GM21528 (cell line): ENCODE data around the gene CACNA1I.
"Not testable (repeated sequence)": the region's sequence is repeated elsewhere in the genome, so short reads cannot be mapped to it uniquely, and the experiment has no call there.

Experiments
- ATAC-seq: cut with Tn5 transposase; IDR thresholded peaks from one replicate; pipeline ENCODE4 v1.9.1; 2021; ENCODE audit warnings: mild to moderate bottlenecking, moderate library complexity; ENCODE audit not compliant: unreplicated experiment, low FRiP score

CACNA1I gene

DNA sequence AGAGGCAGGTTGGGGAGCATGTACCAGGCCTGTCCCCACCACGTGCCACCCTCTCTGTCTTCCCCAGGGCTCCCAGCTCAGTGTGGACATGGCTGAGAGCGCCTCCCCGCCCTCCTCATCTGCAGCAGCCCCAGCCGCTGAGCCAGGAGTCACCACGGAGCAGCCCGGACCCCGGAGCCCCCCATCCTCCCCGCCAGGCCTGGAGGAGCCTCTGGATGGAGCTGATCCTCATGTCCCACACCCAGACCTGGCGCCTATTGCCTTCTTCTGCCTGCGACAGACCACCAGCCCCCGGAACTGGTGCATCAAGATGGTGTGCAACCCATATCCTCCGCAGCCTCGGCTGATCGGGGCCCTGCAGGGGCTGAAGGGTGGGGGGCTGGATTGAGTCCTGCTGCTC is at the start of gene CACNA1I:
TSS of gene CACNA1I (plus strand) at position 89 of the 400 bp plus-strand sequence. CDS start at position 89, 0 bp downstream.
- no peak for ATAC-seq

DNA sequence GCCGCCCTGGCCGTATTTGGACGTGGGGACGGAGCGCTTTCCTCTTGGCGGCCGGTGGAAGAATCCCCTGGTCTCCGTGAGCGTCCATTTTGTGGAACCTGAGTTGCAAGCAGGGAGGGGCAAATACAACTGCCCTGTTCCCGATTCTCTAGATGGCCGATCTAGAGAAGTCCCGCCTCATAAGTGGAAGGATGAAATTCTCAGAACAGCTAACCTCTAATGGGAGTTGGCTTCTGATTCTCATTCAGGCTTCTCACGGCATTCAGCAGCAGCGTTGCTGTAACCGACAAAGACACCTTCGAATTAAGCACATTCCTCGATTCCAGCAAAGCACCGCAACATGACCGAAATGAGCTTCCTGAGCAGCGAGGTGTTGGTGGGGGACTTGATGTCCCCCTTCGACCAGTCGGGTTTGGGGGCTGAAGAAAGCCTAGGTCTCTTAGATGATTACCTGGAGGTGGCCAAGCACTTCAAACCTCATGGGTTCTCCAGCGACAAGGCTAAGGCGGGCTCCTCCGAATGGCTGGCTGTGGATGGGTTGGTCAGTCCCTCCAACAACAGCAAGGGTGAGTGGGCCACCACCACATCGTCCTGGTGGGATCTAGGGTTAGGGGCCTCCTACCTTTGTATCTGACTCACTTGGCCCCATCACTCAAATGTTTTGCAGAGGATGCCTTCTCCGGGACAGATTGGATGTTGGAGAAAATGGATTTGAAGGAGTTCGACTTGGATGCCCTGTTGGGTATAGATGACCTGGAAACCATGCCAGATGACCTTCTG is 49.3 kb upstream of the CACNA1I start:
- not testable (repeated sequence) for ATAC-seq

DNA sequence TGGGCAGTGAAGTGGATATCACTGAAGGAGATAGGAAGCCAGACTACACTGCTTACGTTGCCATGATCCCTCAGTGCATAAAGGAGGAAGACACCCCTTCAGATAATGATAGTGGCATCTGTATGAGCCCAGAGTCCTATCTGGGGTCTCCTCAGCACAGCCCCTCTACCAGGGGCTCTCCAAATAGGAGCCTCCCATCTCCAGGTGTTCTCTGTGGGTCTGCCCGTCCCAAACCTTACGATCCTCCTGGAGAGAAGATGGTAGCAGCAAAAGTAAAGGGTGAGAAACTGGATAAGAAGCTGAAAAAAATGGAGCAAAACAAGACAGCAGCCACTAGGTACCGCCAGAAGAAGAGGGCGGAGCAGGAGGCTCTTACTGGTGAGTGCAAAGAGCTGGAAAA is 48.5 kb upstream of the CACNA1I start:
- ATAC-seq, result not testable (repeated sequence)

DNA sequence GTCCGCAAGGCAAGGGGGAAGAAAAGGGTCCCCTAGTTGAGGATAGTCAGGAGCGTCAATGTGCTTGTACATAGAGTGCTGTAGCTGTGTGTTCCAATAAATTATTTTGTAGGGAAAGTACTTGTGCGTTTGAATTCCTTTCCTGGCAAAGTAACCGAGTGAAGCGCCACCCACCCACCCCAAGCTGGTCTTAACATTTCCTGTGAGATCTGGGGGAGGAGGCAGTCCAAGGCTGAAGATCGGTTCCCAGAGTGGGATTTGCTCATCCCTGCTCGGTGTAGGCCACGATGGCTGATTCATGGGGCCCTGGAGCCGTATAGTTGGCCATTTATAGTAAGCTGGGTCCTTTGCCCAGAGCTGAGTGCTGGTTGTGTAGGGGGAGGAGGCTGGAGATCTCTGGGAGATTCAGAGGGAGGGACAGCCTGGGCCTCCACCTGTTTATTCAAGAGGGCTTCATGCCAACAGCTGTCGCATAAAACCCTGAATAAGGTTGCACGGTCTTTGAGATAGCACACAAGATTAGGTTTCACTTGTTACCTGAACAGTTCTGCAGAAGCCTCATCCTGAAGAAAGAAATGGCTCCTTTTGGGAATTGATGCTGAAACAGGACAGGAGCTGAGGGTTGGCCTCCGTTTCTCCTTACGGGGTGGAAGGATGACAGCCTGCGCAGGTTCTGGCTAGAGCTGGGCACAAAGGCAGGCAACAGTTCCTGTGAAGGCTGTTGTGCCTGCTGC is 47.8 kb upstream of the CACNA1I start:
- no peak for ATAC-seq

DNA sequence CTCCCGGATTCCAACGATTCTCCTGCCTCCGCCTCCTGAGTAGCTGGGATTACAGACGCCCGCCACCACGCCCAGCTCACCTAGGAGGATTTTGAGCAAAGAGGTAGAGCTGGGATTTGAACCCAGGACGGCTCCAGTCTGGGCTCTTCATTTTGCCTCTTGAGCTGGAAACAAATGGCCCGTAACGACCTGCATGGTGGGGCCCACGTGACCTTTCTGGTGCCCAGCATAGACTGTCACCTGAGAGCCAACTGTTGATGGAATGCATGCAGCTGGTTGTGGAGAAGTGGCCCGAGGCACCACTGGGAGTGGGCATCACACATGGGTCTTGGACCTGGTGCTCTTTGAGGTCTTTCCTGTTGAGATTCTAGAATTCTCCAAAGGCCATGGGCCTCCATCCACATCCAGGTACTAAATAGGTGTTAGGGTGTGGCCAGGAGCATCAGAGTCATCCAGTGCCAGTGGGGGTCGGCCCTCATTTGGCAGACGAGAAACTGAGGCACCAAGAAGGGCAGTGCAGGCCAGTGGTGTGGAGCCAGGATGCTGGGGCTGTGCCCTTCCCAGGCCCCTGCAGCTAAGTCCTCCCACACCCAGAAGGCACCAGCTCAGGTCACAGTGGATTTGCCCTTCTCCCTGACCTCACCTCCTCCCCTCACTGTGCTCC is 46.3 kb upstream of the CACNA1I start:
- ATAC-seq, result no peak

DNA sequence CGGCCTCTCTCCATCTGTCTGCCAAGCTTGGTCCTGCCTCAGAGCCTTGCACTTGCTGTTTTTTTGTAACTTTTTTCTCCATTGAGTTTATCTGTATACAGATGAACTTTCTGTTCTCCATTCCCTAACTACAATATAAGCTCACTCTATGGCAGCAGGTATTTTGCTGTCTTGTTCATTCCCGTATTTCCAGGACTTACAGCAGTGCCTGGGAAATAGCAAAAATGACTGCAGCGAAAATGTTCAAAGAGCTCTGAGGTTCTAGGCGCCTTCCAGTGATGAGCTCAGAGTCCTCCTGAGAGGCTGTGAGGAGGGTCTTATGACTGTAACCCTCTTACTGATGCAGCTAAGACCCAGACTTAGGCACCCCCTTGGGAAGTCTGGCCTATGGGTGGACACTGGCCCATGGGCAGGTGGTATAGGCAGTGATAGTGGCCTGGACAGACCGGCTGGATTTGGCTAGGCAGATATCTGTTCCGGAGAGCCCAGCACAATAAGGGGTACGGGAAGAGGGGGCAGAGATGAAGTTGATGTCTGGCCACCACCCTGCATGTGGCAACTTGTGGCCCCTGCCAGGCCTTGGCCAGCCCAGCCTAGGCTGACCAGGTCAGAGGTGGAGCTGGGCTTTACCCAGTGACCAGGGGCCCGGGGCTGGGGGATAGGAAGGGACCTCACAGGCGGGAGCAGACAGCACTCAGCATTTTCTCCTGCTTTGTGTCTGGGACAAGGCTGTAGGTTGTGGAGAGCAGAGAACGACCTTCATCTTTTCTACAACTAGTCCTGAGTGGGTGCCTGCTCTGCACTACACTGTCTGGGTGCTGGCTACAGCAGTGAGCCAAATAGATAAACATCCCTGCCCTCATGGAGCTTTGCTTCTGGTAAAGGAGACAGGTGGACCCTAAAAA is 45.5 kb upstream of the CACNA1I start:
- ATAC-seq, result no peak

DNA sequence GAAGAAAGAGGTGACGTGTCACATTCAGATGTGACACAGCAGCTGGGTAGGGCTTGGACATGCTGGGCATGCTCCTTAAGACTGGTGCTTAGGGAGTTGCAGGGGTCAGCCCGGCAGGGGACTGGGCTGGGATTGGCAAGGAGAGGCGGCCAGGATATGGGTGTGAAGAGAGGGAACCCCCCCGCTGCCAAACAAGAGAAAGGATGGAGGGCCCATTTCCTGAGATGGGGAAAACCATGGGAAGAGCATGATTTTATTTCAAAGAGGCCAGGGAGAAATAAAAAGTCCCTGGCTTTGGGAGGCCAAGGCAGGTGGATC is 44.9 kb upstream of the CACNA1I start:
- no peak for ATAC-seq

DNA sequence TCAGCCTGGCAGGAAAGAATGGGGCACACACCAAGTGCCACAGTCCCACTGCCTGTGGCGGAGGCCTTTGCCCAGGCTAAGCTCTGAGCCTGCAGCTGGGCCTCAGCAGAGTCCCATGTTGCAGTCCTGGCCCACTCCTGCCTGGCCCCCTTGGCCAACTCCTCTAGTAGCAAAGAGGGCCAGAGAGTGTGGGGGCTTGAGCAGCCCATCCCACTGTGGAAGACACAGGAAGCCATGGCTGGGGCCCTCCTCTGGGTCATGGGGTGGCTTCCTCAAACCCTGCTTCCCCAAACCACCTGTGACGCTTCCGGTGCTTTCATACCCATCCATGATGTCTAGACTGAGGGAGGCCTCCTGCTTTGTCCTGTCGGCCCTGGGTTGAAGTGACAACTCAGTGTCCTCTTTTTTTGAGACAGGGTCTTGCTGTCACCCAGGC is 43.8 kb upstream of the CACNA1I start:
- no peak for ATAC-seq

DNA sequence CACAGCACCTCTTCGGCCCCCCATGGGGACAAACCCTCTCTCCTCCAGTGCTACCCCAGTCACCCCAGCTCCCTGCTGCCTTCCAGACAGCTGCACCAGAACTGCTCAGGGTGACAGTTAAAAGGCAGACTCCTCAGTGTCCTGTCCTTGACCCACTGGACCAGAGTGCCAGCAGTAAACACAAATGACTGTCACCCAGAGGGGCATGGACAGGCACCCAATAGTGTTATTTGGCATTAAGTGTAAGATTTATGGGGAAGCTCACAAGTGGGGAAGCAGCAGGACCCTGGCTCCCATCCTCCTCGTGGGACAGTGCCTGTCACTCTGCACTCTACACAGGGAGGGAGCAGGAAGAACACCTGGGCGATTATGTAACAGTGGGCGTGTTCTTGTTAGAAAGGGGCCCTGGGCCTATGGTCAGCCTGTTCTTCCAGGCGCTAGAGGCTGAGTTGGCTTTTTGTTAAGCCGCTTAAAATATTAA is 43.0 kb upstream of the CACNA1I start:
- no peak for ATAC-seq

DNA sequence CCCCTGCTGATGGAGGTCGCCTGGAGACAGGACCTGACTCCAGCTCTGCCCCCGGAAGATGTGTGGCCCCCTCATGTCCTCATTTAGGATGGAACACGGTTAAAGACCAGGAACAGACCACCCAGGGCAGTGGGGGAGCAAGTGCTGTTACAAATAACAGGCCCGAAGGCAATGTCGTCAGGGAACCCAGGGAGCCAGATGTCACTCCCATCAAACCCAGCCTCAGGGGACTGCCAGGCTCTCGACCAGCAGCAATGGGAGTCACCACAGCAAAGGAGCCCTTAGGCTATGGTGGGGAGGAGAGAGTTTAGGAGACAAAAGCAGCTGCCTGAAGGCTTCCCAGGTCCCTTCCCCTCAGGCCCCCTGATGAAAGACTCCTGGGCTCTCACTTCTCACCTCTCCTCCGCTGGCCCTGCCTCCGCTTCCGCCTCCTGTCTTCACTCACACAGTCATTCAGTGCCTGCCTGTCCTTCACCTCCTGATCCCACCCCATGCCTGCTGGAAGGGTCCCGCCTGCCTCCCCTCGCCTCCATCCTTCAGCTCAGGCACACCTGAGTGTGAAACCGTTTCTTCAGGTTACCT is 42.4 kb upstream of the CACNA1I start:
- no peak for ATAC-seq

DNA sequence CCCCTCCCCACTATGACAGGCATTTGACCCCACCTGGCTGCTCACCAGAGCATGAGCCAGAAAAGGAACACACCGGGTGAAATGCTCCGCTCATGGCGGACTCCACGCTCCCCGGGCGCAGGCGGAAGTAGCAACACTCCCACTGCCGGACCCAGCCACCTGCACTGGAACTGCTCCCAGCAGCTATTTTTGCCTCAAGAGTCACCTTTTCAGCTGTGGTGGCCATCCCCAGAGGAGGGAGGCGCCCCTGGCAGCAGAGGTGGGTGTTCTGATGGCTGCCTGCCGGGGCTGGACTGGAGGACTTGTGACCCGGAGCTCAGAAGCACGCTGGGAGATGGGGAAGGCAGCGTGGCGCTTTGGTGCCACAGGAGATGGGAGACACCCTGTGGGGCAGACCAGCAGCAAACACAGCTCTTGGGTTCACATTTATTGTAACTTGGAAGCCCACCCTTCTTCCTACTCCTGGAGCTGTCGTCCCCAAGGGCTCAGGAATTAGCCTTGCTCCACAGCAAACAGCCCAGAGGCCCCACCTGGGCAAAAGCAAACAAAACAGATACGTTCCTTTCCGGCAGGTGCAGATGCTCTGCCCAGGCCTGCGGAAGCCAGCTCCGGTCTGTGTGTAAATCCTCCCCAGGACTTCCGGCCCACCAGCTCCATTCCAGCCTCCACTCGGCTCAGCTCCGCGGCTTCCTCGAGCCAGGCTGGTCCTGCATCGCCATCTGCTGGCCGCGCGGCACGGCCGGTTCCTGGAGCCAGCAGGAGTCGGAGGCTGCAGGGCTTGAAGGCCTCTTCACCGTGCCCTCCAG is 41.7 kb upstream of the CACNA1I start:
- peak; percentile 31 for ATAC-seq

DNA sequence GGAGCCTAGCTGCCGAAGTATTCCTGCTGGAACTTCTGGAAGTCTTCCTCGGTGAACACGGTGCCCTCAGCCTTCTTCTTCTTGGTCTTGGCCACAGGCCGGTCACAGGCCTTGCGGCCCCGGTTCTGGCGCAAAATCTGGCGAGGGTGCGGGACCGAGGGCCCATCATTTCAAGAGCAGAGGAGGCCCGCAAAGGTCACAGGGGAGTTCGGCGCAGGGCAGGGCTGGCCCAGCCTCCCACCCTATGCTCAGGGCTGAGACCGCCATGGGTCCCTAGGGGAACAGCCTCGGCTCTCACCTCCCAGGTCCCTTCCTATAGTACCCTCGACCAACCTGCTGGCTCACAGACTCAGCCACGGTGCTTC is 41.1 kb upstream of the CACNA1I start:
- ATAC-seq, result no peak

DNA sequence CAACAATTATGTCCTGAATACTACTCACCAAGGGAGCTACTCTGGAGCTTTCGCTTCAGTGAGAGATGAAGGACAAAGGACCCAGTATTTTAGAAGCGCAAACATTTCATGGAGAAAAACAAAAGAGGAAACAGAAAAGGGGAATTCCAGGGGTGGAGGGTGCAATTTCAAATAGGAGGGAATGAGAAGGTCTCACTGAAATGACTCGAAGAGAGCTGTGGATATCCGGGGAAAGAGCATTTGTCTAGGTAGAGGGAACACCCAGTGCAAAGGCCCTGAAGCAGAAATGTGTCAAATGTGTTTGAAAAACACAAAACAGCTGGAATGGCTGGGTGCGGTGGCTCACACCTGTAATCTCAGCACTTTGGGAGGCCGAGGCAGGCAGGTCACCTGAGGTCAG is 40.4 kb upstream of the CACNA1I start:
- no peak for ATAC-seq

DNA sequence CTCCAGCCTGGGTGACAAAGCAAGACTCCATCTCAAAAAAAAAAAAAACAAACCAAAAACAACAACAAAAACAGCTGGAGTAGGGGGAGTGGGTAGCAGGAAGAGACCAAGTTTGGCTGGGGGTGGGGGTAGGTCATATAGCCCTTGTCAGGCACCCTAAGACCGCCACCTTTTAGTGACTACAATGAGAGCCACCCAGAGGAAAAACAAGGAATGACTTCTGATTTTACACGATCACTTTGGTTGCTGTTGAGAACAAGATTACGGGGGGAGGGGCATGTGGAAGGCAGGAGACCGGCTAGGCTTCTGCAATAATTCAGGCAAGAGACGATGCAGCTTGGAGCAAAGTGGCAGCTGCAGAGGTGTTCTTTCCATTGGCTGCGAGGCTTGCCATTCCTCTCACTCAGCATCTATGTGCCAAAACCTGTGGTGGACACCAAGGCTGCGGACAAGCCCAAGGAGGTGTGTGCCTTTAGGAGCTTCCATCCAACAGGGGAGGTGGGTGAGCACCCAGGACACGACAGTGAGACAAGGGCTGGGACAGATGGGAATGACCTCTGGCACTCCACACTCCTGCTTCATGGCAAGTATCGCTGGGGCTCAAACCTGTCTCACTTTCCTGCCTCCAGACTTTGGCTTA is 39.7 kb upstream of the CACNA1I start:
- ATAC-seq, result no peak

DNA sequence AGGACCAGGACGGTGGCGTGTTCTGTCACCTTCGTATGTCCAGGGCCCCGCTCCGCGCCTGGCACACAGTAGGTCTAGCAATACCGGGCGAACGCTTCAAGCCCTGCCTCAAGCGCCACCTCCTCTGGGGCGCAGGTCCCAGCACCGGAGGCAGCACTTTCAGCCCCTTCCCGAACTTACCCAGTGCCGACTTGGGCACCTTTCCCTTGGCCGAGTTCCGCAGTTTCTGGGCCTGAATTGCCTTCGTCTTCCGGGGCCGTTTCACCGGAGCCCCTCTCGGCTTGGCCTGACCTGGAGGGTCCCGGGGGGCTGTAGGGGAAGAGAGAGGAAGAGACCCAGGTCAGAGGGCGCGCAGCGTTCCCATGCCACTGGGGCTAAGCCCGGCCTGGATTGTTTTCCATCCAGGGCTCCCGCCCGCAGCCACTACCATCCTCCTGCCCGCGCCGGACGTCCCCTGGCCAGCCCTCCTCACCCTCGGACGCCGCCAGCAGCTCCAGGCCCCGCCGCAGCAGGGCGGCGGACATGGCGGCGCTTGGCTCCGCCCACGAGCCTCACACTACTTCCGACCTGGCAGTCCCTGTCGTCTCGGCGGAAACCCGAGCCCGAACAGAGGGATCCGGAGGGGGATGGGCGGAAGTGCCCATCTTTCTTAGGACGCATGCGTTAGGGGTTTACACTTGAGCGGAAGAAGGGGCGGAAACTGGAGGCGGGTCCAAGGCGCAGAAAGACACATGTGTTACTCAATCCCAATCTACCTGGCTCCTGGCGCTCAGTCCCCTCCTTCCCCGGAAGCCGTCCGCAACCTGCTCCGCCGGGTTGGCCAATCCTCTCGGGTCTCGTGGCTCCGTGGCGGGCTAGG is 38.1 kb upstream of the CACNA1I start, which contains the start of gene RPS19BP1:
TSS of gene RPS19BP1 (minus strand) at position 534 of the 859 bp plus-strand sequence. CDS start at position 524, 10 bp downstream.
- peak; percentile 67 for ATAC-seq

DNA sequence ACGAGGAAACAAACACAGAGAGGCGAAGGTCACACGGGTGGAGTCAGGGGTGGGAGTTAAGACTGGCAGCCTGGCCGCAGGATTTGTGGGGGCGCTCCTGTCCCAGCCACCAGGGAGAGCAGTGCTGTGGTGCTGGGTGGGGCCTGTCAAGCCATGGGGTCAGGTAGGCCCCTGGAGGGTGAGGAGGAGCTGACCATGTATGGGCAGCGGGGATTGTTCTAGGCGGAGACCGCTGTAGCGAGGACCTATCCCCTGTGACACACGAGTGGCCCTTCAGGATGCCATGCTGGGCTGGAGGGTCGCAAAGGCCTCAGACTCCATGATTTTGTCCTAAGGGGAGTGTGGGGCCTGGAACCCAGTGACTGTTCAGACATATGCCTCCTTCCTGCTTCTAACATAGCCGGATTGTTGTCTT is 36.5 kb upstream of the CACNA1I start:
- ATAC-seq, result no peak

DNA sequence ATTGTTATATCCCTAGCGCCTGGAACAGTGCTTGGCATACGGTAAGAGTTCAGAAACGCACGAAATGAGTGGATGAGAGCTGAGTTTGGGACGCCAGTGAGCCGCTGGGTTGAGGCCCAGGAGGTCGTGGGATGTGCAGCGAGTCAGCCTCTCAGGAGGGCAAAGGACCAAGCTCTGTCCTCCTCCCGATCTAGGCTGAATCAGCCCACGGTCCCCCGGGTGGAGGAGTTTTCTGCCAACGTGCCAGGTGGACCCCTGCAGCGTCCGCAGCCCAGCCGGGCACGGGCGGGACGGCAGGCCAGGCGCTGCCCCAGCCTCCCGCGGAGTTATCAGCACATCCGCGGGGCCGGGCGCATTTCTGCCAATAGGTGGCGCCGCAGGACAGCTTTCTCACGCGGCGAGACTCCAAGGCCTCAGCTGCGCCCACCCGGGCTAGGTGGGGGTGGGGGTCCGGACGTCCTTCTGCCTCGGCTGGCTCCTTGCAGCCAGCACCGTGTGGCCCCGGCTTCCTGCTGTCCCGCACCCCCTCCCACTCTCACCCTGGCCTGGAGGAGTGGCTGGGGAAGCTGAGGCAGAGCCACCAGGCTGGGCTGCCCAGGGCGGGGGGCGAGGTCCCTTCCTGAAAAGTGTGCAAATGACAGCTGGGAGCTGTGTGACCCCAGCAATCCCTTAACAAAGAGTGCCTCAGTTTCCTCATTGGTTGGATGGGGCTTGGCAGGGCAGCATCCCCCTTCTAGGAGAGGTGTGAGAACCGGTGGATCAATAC is 35.8 kb upstream of the CACNA1I start:
- no peak for ATAC-seq
